ENCODE data around the gene CYP27C1. TPM values are rescaled to one million over a fixed set of nuclear protein-coding genes. Genes with fewer than 3 reads are reported as not detected.

Gene CYP27C1
- total RNA-seq, 1 experiment from 2014 or later, result not detected

GRCh38 chr2:127196998-127197397 lies 23.1 kb downstream of the CYP27C1 start:
- CTCF ChIA-PET, result interaction anchor here (0.7 to 1.7 kb wide), 41 partner anchors 9 to 504 kb away, joined by 3 to 48 read pairs (median 4); partner anchors contain the start of genes BIN1, ERCC3, IWS1 and LIMS2
- peak overlapping the region; percentile 25 to 53 for H3K4me3 ChIP-seq (replicated peaks in 1 of 2; ENCODE audit: low read depth in 1 of 2, low read length in 2 of 2)
- TF ChIP-seq ELF1 (IDR thresholded peaks at IDR 0.05; ENCODE audit: borderline replicate concordance, low read depth), result no peak
- no peak for TF ChIP-seq POLR2A (IDR thresholded peaks at IDR 0.05; ENCODE audit: borderline replicate concordance, extremely low read depth, insufficient read depth, insufficient read length)
- peak; percentile 46 for TF ChIP-seq MAX (IDR thresholded peaks at IDR 0.05)
- TF ChIP-seq ZNF274 (IDR thresholded peaks at IDR 0.05; ENCODE audit: low read depth, low read length), result no peak
- no peak for TF ChIP-seq TCF7L2 (IDR thresholded peaks at IDR 0.05; ENCODE audit: borderline replicate concordance, extremely low read depth, insufficient read depth, insufficient read length)
- no peak for TF ChIP-seq SIN3A (IDR thresholded peaks at IDR 0.05; ENCODE audit: low read depth)
- peak; percentile 93 for TF ChIP-seq RAD21 (IDR thresholded peaks at IDR 0.05; ENCODE audit: low read depth)
- TF ChIP-seq ZFX (IDR thresholded peaks at IDR 0.05), result no peak
- no peak for TF ChIP-seq ATF3 (IDR thresholded peaks at IDR 0.05)
- no peak for TF ChIP-seq FOSL1 (IDR thresholded peaks at IDR 0.05; ENCODE audit: low read depth)
- TF ChIP-seq CBX3 (IDR thresholded peaks at IDR 0.05; ENCODE audit: low read depth), result peak; percentile 51; the same call in 1 of the 2 replicates
- TF ChIP-seq EZH2phosphoT487 (IDR thresholded peaks at IDR 0.05; ENCODE audit: borderline replicate concordance), result no peak
- no peak for TF ChIP-seq YY1 (IDR thresholded peaks at IDR 0.05; ENCODE audit: extremely low read depth, insufficient replicate concordance, low read depth, low read length)
- TF ChIP-seq JUND (IDR thresholded peaks at IDR 0.05), result no peak
- TF ChIP-seq CTCF (IDR thresholded peaks at IDR 0.05 in 2 of 3, conservative IDR thresholded peaks at IDR 0.05 in 1 of 3; ENCODE audit: borderline replicate concordance in 1 of 3, insufficient read depth in 1 of 3, low read depth in 2 of 3, low read length in 2 of 3), result peak; percentile 76 to 91 (median 90)
- TF ChIP-seq REST (IDR thresholded peaks at IDR 0.05; ENCODE audit: low read depth), result no peak
- TF ChIP-seq EGR1 (IDR thresholded peaks at IDR 0.05; ENCODE audit: low read depth), result no peak
- TF ChIP-seq POLR2AphosphoS5 (IDR thresholded peaks at IDR 0.05; ENCODE audit: low read depth, low read length), result no peak
- TF ChIP-seq ZBTB33 (IDR thresholded peaks at IDR 0.05; ENCODE audit: extremely low read depth, insufficient replicate concordance, low read length), result no peak
- TF ChIP-seq CEBPB (IDR thresholded peaks at IDR 0.05; ENCODE audit: low read depth), result peak; percentile 63

More at GRCh38 chr2:127196998-127197397, 23.1 kb downstream of the CYP27C1 start:
- Histone ChIP-seq H3K9me3 (ENCODE audit: control insufficient read depth in 1 of 2, insufficient read depth in 1 of 2, low read depth in 1 of 2, low read length in 2 of 2) (no peaks in the 10 kb centered on the region), H4K20me1 (ENCODE audit: insufficient read depth) (no peaks in the 10 kb centered on the region), H2AFZ (ENCODE audit: low read depth, low read length, poor library complexity, severe bottlenecking) (peak overlapping the region; percentile 95), H3K4me1 (ENCODE audit: control insufficient read depth in 1 of 2, insufficient read depth in 2 of 2, low read length in 2 of 2) (peaks cover 0 to 11% of the 10 kb centered on the region in 2 experiments; a peak in 2 of 4 replicates), H3K36me3 (ENCODE audit: control insufficient read depth in 1 of 2, insufficient read depth in 2 of 2, low read length in 2 of 2) (no peaks in the 10 kb centered on the region), H3K9me2 (ENCODE audit: insufficient read depth) (no peaks in the 10 kb centered on the region), H3K9ac (ENCODE audit: low read length) (0 out of 2 replicates have a peak overlapping the region, but pooled peaks have one; percentile 29), H3K27me3 (ENCODE audit: insufficient read depth, low read length) (no peaks in the 10 kb centered on the region), H3K4me2 (ENCODE audit: low read length) (peak overlapping the region; percentile 80), H3K27ac (ENCODE audit: low read depth, low read length) (no peak overlapping the region), H3K79me2 (ENCODE audit: insufficient read depth, low read length) (no peaks in the 10 kb centered on the region)
- DNase-seq (ENCODE audit: low read depth, low spot score) (peak; percentile 66), ATAC-seq (peak; percentile 68)
- intact Hi-C loops (cut with micrococcal nuclease), result loop anchor here (1.0 to 10.0 kb wide), 6 partner anchors 98 to 478 kb away; partner anchors contain the start of genes ERCC3 and LIMS2
- POLR2A ChIA-PET, result interaction anchor here (1.1 to 1.2 kb wide), 3 partner anchors 97 to 504 kb away, joined by 3 to 4 read pairs (median 4); partner anchors contain the start of genes ERCC3 and SFT2D3
- no TSS peak for BruUV-seq (replicated peaks)
- RAD21 ChIA-PET (ENCODE audit: low non-redundant PET in 1 of 2, low total read pairs in 2 of 2, uncharacterized antibody in 2 of 2, unreplicated experiment in 2 of 2), result interaction anchor here (0.6 to 1.4 kb wide), 10 partner anchors 67 to 394 kb away, joined by 3 to 8 read pairs (median 4); partner anchors contain the start of gene ERCC3 (in 1 of the 2)
